ENCODE measurements around the gene SSBP4. TPM values are rescaled to one million over a fixed set of nuclear protein-coding genes. Genes with fewer than 3 reads are reported as not detected.

Gene SSBP4
- total RNA-seq, 2 experiments from 2014 or later = 198 to 204 TPM

GRCh38 chr19:18467978-18468377, 48.8 kb downstream of the SSBP4 start:
- no peaks in the 10 kb centered on the region for H3K9me3 Mint-ChIP-seq (ENCODE audit: insufficient read depth)
- H3K36me3 Mint-ChIP-seq (ENCODE audit: low read depth) = peaks cover 15% of the 10 kb centered on the region
- no peak for ATAC-seq
- peaks cover 32% of the 10 kb centered on the region for H3K4me1 Mint-ChIP-seq (ENCODE audit: low read depth)
- no peak overlapping the region for H3K4me3 Mint-ChIP-seq
- H3K27me3 Mint-ChIP-seq (ENCODE audit: low read depth) = no peaks in the 10 kb centered on the region
- ChIA-PET CTCF (interaction anchor here (1.2 to 6.7 kb wide), 4 partner anchors 10 to 379 kb away, joined by 4 to 38 read pairs (median 10); partner anchors contain the start of genes ELL and REX1BD), POLR2A (no interaction called here)
- DNase-seq = no peak
- H3K27ac Mint-ChIP-seq = peak overlapping the region; percentile 31

- CTCF ChIA-PET = interaction anchor here (0.8 to 6.7 kb wide), 8 partner anchors 11 to 378 kb away, joined by 3 to 38 read pairs (median 10); partner anchors contain the start of genes ELL and REX1BD
- ATAC-seq (no peak), DNase-seq (no peak)
- Mint-ChIP-seq H3K9me3 (ENCODE audit: insufficient read depth) (no peaks in the 10 kb centered on the region), H3K4me3 (no peak overlapping the region), H3K27ac (no peak overlapping the region), H3K4me1 (ENCODE audit: low read depth) (peaks cover 32% of the 10 kb centered on the region), H3K36me3 (ENCODE audit: low read depth) (peaks cover 14% of the 10 kb centered on the region), H3K27me3 (ENCODE audit: low read depth) (no peaks in the 10 kb centered on the region)
- POLR2A ChIA-PET = no interaction called here
Observed at GRCh38 chr19:18468517-18468916, 49.3 kb downstream of the SSBP4 start.

GRCh38 chr19:18469069-18469846, 50.1 kb downstream of the SSBP4 start:
- Mint-ChIP-seq H3K4me1 (ENCODE audit: low read depth) (peaks cover 32% of the 10 kb centered on the region), H3K9me3 (ENCODE audit: insufficient read depth) (no peaks in the 10 kb centered on the region), H3K4me3 (no peak overlapping the region), H3K27me3 (ENCODE audit: low read depth) (no peaks in the 10 kb centered on the region), H3K36me3 (ENCODE audit: low read depth) (peaks cover 14% of the 10 kb centered on the region), H3K27ac (no peak overlapping the region)
- ATAC-seq = peak; percentile 49
- POLR2A ChIA-PET = interaction anchor here (0.8 kb wide), 1 partner anchor 74 kb away, joined by 3 read pairs; the partner anchor contains the start of gene FKBP8
- peak; percentile 69 for DNase-seq
- CTCF ChIA-PET = interaction anchor here (0.6 to 6.7 kb wide), 19 partner anchors 7 to 378 kb away, joined by 3 to 38 read pairs (median 4); partner anchors contain the start of genes ELL, REX1BD and UBA52

- ChIA-PET CTCF (interaction anchor here (0.7 to 6.7 kb wide), 13 partner anchors 9 to 376 kb away, joined by 3 to 38 read pairs (median 5); partner anchors contain the start of genes ELL and UBA52), POLR2A (interaction anchor here (0.6 kb wide), 1 partner anchor 198 kb away, joined by 6 read pairs; no protein-coding TSS in a partner anchor)
- ATAC-seq (no peak), DNase-seq (no peak)
- no peaks in the 10 kb centered on the region for H3K27me3 Mint-ChIP-seq (ENCODE audit: low read depth)
- H3K36me3 Mint-ChIP-seq (ENCODE audit: low read depth) = peaks cover 6% of the 10 kb centered on the region
- peaks cover 33% of the 10 kb centered on the region for H3K4me1 Mint-ChIP-seq (ENCODE audit: low read depth)
- H3K27ac Mint-ChIP-seq = peak overlapping the region; percentile 11
- no peaks in the 10 kb centered on the region for H3K9me3 Mint-ChIP-seq (ENCODE audit: insufficient read depth)
- no peak overlapping the region for H3K4me3 Mint-ChIP-seq
Observed at GRCh38 chr19:18470787-18471186, 51.6 kb downstream of the SSBP4 start.

- Mint-ChIP-seq H3K27ac (peak overlapping the region; percentile 25), H3K36me3 (ENCODE audit: low read depth) (peaks cover 6% of the 10 kb centered on the region), H3K27me3 (ENCODE audit: low read depth) (no peaks in the 10 kb centered on the region), H3K9me3 (ENCODE audit: insufficient read depth) (no peaks in the 10 kb centered on the region), H3K4me3 (no peak overlapping the region), H3K4me1 (ENCODE audit: low read depth) (peaks cover 50% of the 10 kb centered on the region)
- ChIA-PET CTCF (interaction anchor here (1.0 to 6.7 kb wide), 4 partner anchors 26 to 443 kb away, joined by 3 to 38 read pairs (median 4); partner anchors contain the start of gene ELL), POLR2A (interaction anchor here (0.6 to 1.0 kb wide), 2 partner anchors 32 to 49 kb away, joined by 3 read pairs; partner anchors contain the start of gene ELL)
- DNase-seq = no peak
- no peak for ATAC-seq
Observed at GRCh38 chr19:18473003-18473705, 54.0 kb downstream of the SSBP4 start.

GRCh38 chr19:18473706-18474087, 54.5 kb downstream of the SSBP4 start:
- Mint-ChIP-seq H3K4me3 (no peak overlapping the region), H3K9me3 (ENCODE audit: insufficient read depth) (no peaks in the 10 kb centered on the region), H3K27ac (peak overlapping the region; percentile 25), H3K36me3 (ENCODE audit: low read depth) (peaks cover 6% of the 10 kb centered on the region), H3K27me3 (ENCODE audit: low read depth) (no peaks in the 10 kb centered on the region), H3K4me1 (ENCODE audit: low read depth) (peaks cover 53% of the 10 kb centered on the region)
- no peak for DNase-seq
- no peak for ATAC-seq
- POLR2A ChIA-PET = interaction anchor here (0.5 kb wide), 1 partner anchor 26 kb away, joined by 3 read pairs; no protein-coding TSS in a partner anchor
- CTCF ChIA-PET = interaction anchor here (1.2 to 6.7 kb wide), 3 partner anchors 25 to 373 kb away, joined by 3 to 38 read pairs (median 3); partner anchors contain the start of gene ELL

- ATAC-seq (no peak), DNase-seq (no peak)
- Mint-ChIP-seq H3K36me3 (ENCODE audit: low read depth) (peaks cover 8% of the 10 kb centered on the region), H3K27me3 (ENCODE audit: low read depth) (no peaks in the 10 kb centered on the region), H3K4me3 (no peak overlapping the region), H3K27ac (peak overlapping the region; percentile 64), H3K9me3 (ENCODE audit: insufficient read depth) (no peaks in the 10 kb centered on the region), H3K4me1 (ENCODE audit: low read depth) (peaks cover 58% of the 10 kb centered on the region)
- CTCF ChIA-PET = interaction anchor here (6.7 kb wide), 1 partner anchor 46 kb away, joined by 38 read pairs; the partner anchor contains the start of gene ELL
- POLR2A ChIA-PET = no interaction called here
Observed at GRCh38 chr19:18474366-18474887, 55.2 kb downstream of the SSBP4 start.

GRCh38 chr19:18475004-18475453, 55.8 kb downstream of the SSBP4 start:
- no peak for DNase-seq
- H3K4me1 Mint-ChIP-seq (ENCODE audit: low read depth) = peaks cover 62% of the 10 kb centered on the region
- no peaks in the 10 kb centered on the region for H3K27me3 Mint-ChIP-seq (ENCODE audit: low read depth)
- H3K9me3 Mint-ChIP-seq (ENCODE audit: insufficient read depth) = no peaks in the 10 kb centered on the region
- ChIA-PET CTCF (interaction anchor here (1.4 kb wide), 1 partner anchor 373 kb away, joined by 3 read pairs; no protein-coding TSS in a partner anchor), POLR2A (no interaction called here)
- no peak overlapping the region for H3K4me3 Mint-ChIP-seq
- peak; percentile 62 for ATAC-seq
- H3K36me3 Mint-ChIP-seq (ENCODE audit: low read depth) = peaks cover 8% of the 10 kb centered on the region
- peak overlapping the region; percentile 64 for H3K27ac Mint-ChIP-seq

GRCh38 chr19:18475762-18476331, 56.6 kb downstream of the SSBP4 start:
- POLR2A ChIA-PET = interaction anchor here (0.6 kb wide), 1 partner anchor 203 kb away, joined by 3 read pairs; no protein-coding TSS in a partner anchor
- Mint-ChIP-seq H3K27me3 (ENCODE audit: low read depth) (no peaks in the 10 kb centered on the region), H3K4me3 (no peak overlapping the region), H3K27ac (peak overlapping the region; percentile 64), H3K9me3 (ENCODE audit: insufficient read depth) (no peaks in the 10 kb centered on the region), H3K4me1 (ENCODE audit: low read depth) (peaks cover 64% of the 10 kb centered on the region), H3K36me3 (ENCODE audit: low read depth) (peaks cover 3% of the 10 kb centered on the region)
- CTCF ChIA-PET = interaction anchor here (1.0 to 1.4 kb wide), 2 partner anchors 44 to 372 kb away, joined by 3 read pairs; no protein-coding TSS in a partner anchor
- ATAC-seq (no peak), DNase-seq (no peak)

- Mint-ChIP-seq H3K9me3 (ENCODE audit: insufficient read depth) (no peaks in the 10 kb centered on the region), H3K36me3 (ENCODE audit: low read depth) (peaks cover 6% of the 10 kb centered on the region), H3K4me1 (ENCODE audit: low read depth) (peaks cover 70% of the 10 kb centered on the region), H3K4me3 (no peak overlapping the region), H3K27me3 (ENCODE audit: low read depth) (no peaks in the 10 kb centered on the region), H3K27ac (peak overlapping the region; percentile 12)
- ChIA-PET POLR2A (no interaction called here), CTCF (interaction anchor here (0.6 to 1.4 kb wide), 3 partner anchors 10 to 371 kb away, joined by 3 to 4 read pairs (median 3); no protein-coding TSS in a partner anchor)
- DNase-seq (no peak), ATAC-seq (no peak)
Observed at GRCh38 chr19:18476507-18477041, 57.4 kb downstream of the SSBP4 start.

Data from activated CD8-positive, alpha-beta T cell treated with anti-CD3 and anti-CD28 coated beads, Interleukin-2, amount 10 ng/mL, durations not matched to agents 7 days and 5 days (primary cell).